Hypothalamus (tissue), 51 donors: ENCODE measurements around the gene FAP.

Source experiments
- DNase-seq, 51 donors: peaks; one replicate each; lab custom pipeline; 2025; lab: John Stamatoyannopoulos, UW

The FAP gene

GRCh38 chr2:162148956-162149355 lies 94.3 kb downstream of the FAP start:
- DNase-seq = no peak

- no peak for DNase-seq
Observed at GRCh38 chr2:162143969-162144368, 99.3 kb downstream of the FAP start.

- no peak for DNase-seq
Observed at GRCh38 chr2:162138310-162138709, 104.9 kb downstream of the FAP start.

GRCh38 chr2:162127422-162127821 lies 115.8 kb downstream of the FAP start:
- DNase-seq = no peak

GRCh38 chr2:162126527-162126926 lies 116.7 kb downstream of the FAP start:
- no peak for DNase-seq

GRCh38 chr2:162126111-162126519 lies 117.1 kb downstream of the FAP start:
- DNase-seq = no peak

- DNase-seq = no peak
Observed at GRCh38 chr2:162125138-162125537, 118.1 kb downstream of the FAP start.

GRCh38 chr2:162123806-162124758 lies 119.2 kb downstream of the FAP start:
- peak in 1 of 51 donors; percentile 39 for DNase-seq
